ENCODE measurements around the gene CDC40. TPM values are rescaled to one million over a fixed set of nuclear protein-coding genes. Genes with fewer than 3 reads are reported as not detected.

CDC40 gene
- total RNA-seq, 1 experiment from 2014 or later: 26.2 TPM

- BruUV-seq (replicated peaks): no TSS peak
- Histone ChIP-seq H3K9ac (ENCODE audit: low read length) (no peak overlapping the region), H4K20me1 (ENCODE audit: insufficient read depth) (no peaks in the 10 kb centered on the region), H3K27me3 (ENCODE audit: insufficient read depth, low read length) (no peaks in the 10 kb centered on the region), H3K79me2 (ENCODE audit: insufficient read depth, low read length) (peaks cover 89% of the 10 kb centered on the region), H3K9me3 (ENCODE audit: control insufficient read depth in 1 of 2, insufficient read depth in 1 of 2, low read depth in 1 of 2, low read length in 2 of 2) (no peaks in the 10 kb centered on the region), H2AFZ (ENCODE audit: low read depth, low read length, poor library complexity, severe bottlenecking) (no peak overlapping the region), H3K9me2 (ENCODE audit: insufficient read depth) (no peaks in the 10 kb centered on the region), H3K4me2 (ENCODE audit: low read length) (no peak overlapping the region), H3K36me3 (ENCODE audit: control insufficient read depth in 1 of 2, insufficient read depth in 2 of 2, low read length in 2 of 2) (no peaks in the 10 kb centered on the region), H3K27ac (ENCODE audit: low read depth, low read length) (no peak overlapping the region), H3K4me3 (replicated peaks in 1 of 2; ENCODE audit: low read depth in 1 of 2, low read length in 2 of 2) (no peak overlapping the region), H3K4me1 (ENCODE audit: control insufficient read depth in 1 of 2, insufficient read depth in 2 of 2, low read length in 2 of 2) (peaks cover 6 to 10% of the 10 kb centered on the region in 2 experiments; a peak in 3 of 4 replicates)
- no peak for TF ChIP-seq REST (IDR thresholded peaks at IDR 0.05; ENCODE audit: low read depth)
- TF ChIP-seq ZBTB33 (IDR thresholded peaks at IDR 0.05; ENCODE audit: extremely low read depth, insufficient replicate concordance, low read length): no peak
- TF ChIP-seq SP1 (IDR thresholded peaks at IDR 0.05; ENCODE audit: low read depth): no peak
- TF ChIP-seq YY1 (IDR thresholded peaks at IDR 0.05; ENCODE audit: extremely low read depth, insufficient replicate concordance, low read depth, low read length): no peak
- no peak for TF ChIP-seq ZFX (IDR thresholded peaks at IDR 0.05)
- no peak for TF ChIP-seq EZH2phosphoT487 (IDR thresholded peaks at IDR 0.05; ENCODE audit: borderline replicate concordance)
- TF ChIP-seq FOSL1 (IDR thresholded peaks at IDR 0.05; ENCODE audit: low read depth): no peak
- TF ChIP-seq MAX (IDR thresholded peaks at IDR 0.05): no peak
- TF ChIP-seq JUND (IDR thresholded peaks at IDR 0.05): no peak
- TF ChIP-seq EGR1 (IDR thresholded peaks at IDR 0.05; ENCODE audit: low read depth): no peak
- no peak for TF ChIP-seq CEBPB (IDR thresholded peaks at IDR 0.05; ENCODE audit: low read depth)
- no peak for TF ChIP-seq SIN3A (IDR thresholded peaks at IDR 0.05; ENCODE audit: low read depth)
- no peak for TF ChIP-seq ATF3 (IDR thresholded peaks at IDR 0.05)
- TF ChIP-seq CTCF (IDR thresholded peaks at IDR 0.05 in 2 of 3, conservative IDR thresholded peaks at IDR 0.05 in 1 of 3; ENCODE audit: borderline replicate concordance in 1 of 3, insufficient read depth in 1 of 3, low read depth in 2 of 3, low read length in 2 of 3): no peak
- TF ChIP-seq SRF (IDR thresholded peaks at IDR 0.05; ENCODE audit: low read depth): no peak
- TF ChIP-seq TCF7L2 (IDR thresholded peaks at IDR 0.05; ENCODE audit: borderline replicate concordance, extremely low read depth, insufficient read depth, insufficient read length): no peak
- no peak for TF ChIP-seq ELF1 (IDR thresholded peaks at IDR 0.05; ENCODE audit: borderline replicate concordance, low read depth)
- no peak for TF ChIP-seq POLR2A (IDR thresholded peaks at IDR 0.05; ENCODE audit: borderline replicate concordance, extremely low read depth, insufficient read depth, insufficient read length)
- TF ChIP-seq POLR2AphosphoS5 (IDR thresholded peaks at IDR 0.05; ENCODE audit: low read depth, low read length): no peak
- ChIA-PET POLR2A (no interaction called here), RAD21 (ENCODE audit: low non-redundant PET in 1 of 2, low total read pairs in 2 of 2, uncharacterized antibody in 2 of 2, unreplicated experiment in 2 of 2) (no interaction called here), CTCF (no interaction called here)
- no peak for ATAC-seq
- intact Hi-C loops (cut with micrococcal nuclease): no loop called here
- DNase-seq (ENCODE audit: low read depth, low spot score): no peak
Measured at GRCh38 chr6:110185879-110186278, 5.7 kb downstream of the CDC40 start.

Measured in HCT116 (cell line).